Osteoblast (primary cell): ENCODE measurements around the gene CASQ2. TPM values are rescaled to one million over a fixed set of nuclear protein-coding genes. Genes with fewer than 3 reads are reported as not detected.

Source experiments
- DNase-seq: peaks from one replicate; pipeline ENCODE4 v3.0.0; 2011; ENCODE audit warnings: low spot score, mixed read lengths; ENCODE audit not compliant: insufficient read length; ENCODE audit errors: missing footprints
- H2AFZ ChIP-seq: 2 replicates; pipeline ENCODE4 v1.6.0; 2011; ENCODE audit warnings: mild to moderate bottlenecking, low read length
- H3K27ac ChIP-seq: 2 replicates; pipeline ENCODE4 v1.5.1; 2011; ENCODE audit warnings: mild to moderate bottlenecking, low read depth, low read length, moderate library complexity
- H3K27me3 ChIP-seq: 2 replicates; pipeline ENCODE4 v1.6.0; 2012; ENCODE audit warnings: mild to moderate bottlenecking, control low read depth, inconsistent platforms, low read length, moderate library complexity; ENCODE audit not compliant: insufficient read depth
- H3K36me3 ChIP-seq: 2 replicates; pipeline ENCODE4 v1.5.1; 2011; ENCODE audit warnings: mild to moderate bottlenecking, low read length, control low read depth, moderate library complexity; ENCODE audit not compliant: insufficient read depth
- H3K4me1 ChIP-seq: 2 replicates; pipeline ENCODE4 v1.5.1; 2011; ENCODE audit warnings: mild to moderate bottlenecking, low read length, control low read depth, moderate library complexity; ENCODE audit not compliant: insufficient read depth
- H3K4me2 ChIP-seq: 2 replicates; pipeline ENCODE4 v1.6.0; 2011; ENCODE audit warnings: mild to moderate bottlenecking, low read length; ENCODE audit not compliant: insufficient read depth
- H3K4me3 ChIP-seq: fragments of 200-600 bp; sonication (generic); 3 replicates; pipeline ENCODE4 v1.5.1; 2012; ENCODE audit warnings: mild to moderate bottlenecking, low read length, inconsistent platforms; ENCODE audit not compliant: insufficient read depth
- H3K79me2 ChIP-seq: 2 replicates; pipeline ENCODE4 v1.6.0; 2012; ENCODE audit warnings: mild to moderate bottlenecking, low read length, control low read depth, inconsistent platforms; ENCODE audit not compliant: insufficient read depth
- H3K9me3 ChIP-seq: 2 replicates; pipeline ENCODE4 v1.5.1; 2011; ENCODE audit warnings: low read depth, low read length, control low read depth
- H4K20me1 ChIP-seq: 2 replicates; pipeline ENCODE4 v1.6.0; 2012; ENCODE audit warnings: mild to moderate bottlenecking, low read length, control low read depth; ENCODE audit not compliant: insufficient read depth
- total RNA-seq: library from RNA; depleted of rRNA; stranded (reverse); fragments of >200 nt; gene quantifications from 2 replicates; pipeline ENCODE4 v1.2.3, GENCODE V29; 2012
- TF ChIP-seq, protein P1 (sequence below): IDR thresholded peaks from 2 replicates; pipeline ENCODE4 v1.5.1; 2011; ENCODE audit warnings: mild to moderate bottlenecking, low read depth, low read length, moderate library complexity; ENCODE audit errors: extremely low read depth

The CASQ2 gene
- total RNA-seq, 1 donor, result not detected

DNA sequence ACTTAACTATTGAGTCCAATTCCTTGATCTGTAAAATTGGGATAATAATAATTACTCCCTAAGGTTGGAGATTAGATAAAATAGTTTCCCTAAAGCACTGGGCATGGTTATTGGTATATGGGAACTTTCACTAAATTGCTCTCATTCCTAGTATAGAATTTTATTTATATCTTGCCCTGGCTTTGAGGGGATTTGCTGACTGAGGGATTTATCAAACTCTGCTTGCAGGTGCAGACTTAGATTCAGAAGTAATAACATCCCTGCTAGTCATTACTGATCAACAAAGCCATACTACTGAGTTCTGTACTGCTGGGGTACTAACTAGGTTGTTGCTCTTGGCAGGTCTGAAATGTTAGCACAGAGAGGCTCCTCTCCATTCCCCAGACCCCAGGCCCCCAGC, 41.9 kb downstream of the CASQ2 start:
- H2AFZ ChIP-seq, result no peak overlapping the region
- peaks cover 7% of the 10 kb centered on the region for H3K4me1 ChIP-seq
- no peak overlapping the region for H3K4me2 ChIP-seq
- H3K79me2 ChIP-seq, result no peaks in the 10 kb centered on the region
- H3K27ac ChIP-seq, result no peak overlapping the region
- H3K27me3 ChIP-seq, result no peaks in the 10 kb centered on the region
- H4K20me1 ChIP-seq, result no peaks in the 10 kb centered on the region
- H3K36me3 ChIP-seq, result no peaks in the 10 kb centered on the region
- H3K4me3 ChIP-seq, result no peak overlapping the region
- TF ChIP-seq, protein P1, sequence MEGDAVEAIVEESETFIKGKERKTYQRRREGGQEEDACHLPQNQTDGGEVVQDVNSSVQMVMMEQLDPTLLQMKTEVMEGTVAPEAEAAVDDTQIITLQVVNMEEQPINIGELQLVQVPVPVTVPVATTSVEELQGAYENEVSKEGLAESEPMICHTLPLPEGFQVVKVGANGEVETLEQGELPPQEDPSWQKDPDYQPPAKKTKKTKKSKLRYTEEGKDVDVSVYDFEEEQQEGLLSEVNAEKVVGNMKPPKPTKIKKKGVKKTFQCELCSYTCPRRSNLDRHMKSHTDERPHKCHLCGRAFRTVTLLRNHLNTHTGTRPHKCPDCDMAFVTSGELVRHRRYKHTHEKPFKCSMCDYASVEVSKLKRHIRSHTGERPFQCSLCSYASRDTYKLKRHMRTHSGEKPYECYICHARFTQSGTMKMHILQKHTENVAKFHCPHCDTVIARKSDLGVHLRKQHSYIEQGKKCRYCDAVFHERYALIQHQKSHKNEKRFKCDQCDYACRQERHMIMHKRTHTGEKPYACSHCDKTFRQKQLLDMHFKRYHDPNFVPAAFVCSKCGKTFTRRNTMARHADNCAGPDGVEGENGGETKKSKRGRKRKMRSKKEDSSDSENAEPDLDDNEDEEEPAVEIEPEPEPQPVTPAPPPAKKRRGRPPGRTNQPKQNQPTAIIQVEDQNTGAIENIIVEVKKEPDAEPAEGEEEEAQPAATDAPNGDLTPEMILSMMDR, result no peak
- DNase-seq, result no peak
- no peaks in the 10 kb centered on the region for H3K9me3 ChIP-seq

DNA sequence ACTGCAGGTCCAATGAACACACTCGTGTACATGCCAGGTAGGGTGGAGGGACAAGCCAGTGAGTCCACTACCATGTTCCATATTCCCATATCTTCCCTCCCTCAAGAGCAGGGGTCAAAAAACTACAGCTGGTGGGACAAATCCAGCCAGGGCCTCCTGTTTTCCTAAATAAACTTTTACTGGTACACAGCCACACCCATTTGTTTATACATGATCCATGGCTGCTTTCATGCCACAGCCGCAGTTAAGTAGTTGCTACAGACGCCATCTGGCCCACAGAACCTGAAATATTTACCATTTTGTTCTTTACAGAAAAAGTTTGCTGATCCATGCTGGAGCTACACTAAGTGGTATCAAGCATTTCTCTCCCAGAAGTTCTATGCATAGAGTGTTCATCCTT, 42.4 kb downstream of the CASQ2 start:
- no peaks in the 10 kb centered on the region for H3K9me3 ChIP-seq
- TF ChIP-seq, protein P1, result no peak
- H3K36me3 ChIP-seq, result no peaks in the 10 kb centered on the region
- no peaks in the 10 kb centered on the region for H3K27me3 ChIP-seq
- no peak for DNase-seq
- no peak overlapping the region for H3K4me2 ChIP-seq
- H2AFZ ChIP-seq, result no peak overlapping the region
- no peak overlapping the region for H3K27ac ChIP-seq
- H3K4me1 ChIP-seq, result peaks cover 7% of the 10 kb centered on the region
- no peaks in the 10 kb centered on the region for H4K20me1 ChIP-seq
- no peak overlapping the region for H3K4me3 ChIP-seq
- no peaks in the 10 kb centered on the region for H3K79me2 ChIP-seq

DNA sequence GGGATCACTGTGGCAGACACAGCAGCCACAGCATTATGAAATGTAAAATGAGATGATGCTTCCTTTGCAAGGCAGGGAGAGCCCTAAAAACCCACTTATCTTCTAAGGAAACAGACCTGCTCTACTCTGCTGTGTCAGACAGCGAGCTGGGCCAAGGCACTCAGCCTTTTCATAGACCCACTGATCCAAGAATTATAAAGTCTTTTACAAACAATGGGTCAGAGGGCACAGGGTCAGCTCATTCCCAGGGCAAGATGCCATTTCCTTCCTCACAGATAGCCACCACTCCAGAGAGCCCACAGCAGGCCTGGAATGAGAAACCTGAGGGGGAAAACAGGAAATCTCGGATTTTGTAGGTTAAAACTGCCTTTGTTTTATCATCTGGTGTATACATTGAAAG, 42.9 kb downstream of the CASQ2 start:
- H3K27me3 ChIP-seq, result no peaks in the 10 kb centered on the region
- DNase-seq, result no peak
- H3K9me3 ChIP-seq, result no peaks in the 10 kb centered on the region
- H3K36me3 ChIP-seq, result no peaks in the 10 kb centered on the region
- H3K4me2 ChIP-seq, result no peak overlapping the region
- H4K20me1 ChIP-seq, result no peaks in the 10 kb centered on the region
- no peak overlapping the region for H3K4me3 ChIP-seq
- no peak overlapping the region for H3K27ac ChIP-seq
- no peaks in the 10 kb centered on the region for H3K79me2 ChIP-seq
- H2AFZ ChIP-seq, result no peak overlapping the region
- TF ChIP-seq, protein P1, result no peak
- H3K4me1 ChIP-seq, result peaks cover 7% of the 10 kb centered on the region

DNA sequence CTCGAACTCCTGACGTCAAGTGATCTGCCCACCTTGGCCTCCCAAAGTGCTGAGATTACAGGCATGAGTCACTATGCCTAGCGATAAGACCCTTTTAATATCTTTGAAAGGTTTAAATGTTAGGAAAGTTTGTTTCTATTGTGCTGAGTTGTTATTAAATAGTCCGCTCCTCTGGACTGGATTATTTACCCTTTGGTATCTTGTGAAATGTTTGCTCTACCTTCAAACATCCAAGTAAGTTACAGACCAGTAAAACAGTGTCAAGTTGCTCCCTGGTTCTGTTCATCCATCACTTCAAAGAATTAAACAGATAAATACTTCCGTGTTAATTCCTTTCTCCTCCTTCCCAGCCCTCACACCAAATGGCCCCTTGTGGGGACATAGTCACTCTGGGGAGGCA, 44.8 kb downstream of the CASQ2 start:
- H3K4me2 ChIP-seq, result no peak overlapping the region
- no peaks in the 10 kb centered on the region for H3K36me3 ChIP-seq
- TF ChIP-seq, protein P1, result no peak
- no peaks in the 10 kb centered on the region for H3K9me3 ChIP-seq
- no peaks in the 10 kb centered on the region for H3K79me2 ChIP-seq
- peaks cover 7% of the 10 kb centered on the region for H3K4me1 ChIP-seq
- no peak overlapping the region for H2AFZ ChIP-seq
- H3K4me3 ChIP-seq, result no peak overlapping the region
- H3K27ac ChIP-seq, result no peak overlapping the region
- H4K20me1 ChIP-seq, result no peaks in the 10 kb centered on the region
- H3K27me3 ChIP-seq, result peaks cover 11% of the 10 kb centered on the region
- no peak for DNase-seq
